Measurements from ENCODE around the gene CEACAM7. TPM values are rescaled to one million over a fixed set of nuclear protein-coding genes. Genes with fewer than 3 reads are reported as not detected.

CEACAM7 gene
- total RNA-seq, 1 experiment from 2014 or later = not detected

GRCh38 chr19:41638641-41639081, 49.4 kb downstream of the CEACAM7 start (continued):
- no peak for TF ChIP-seq ZBTB33 (IDR thresholded peaks at IDR 0.05; ENCODE audit: extremely low read depth, insufficient replicate concordance, low read length)
- no peak for TF ChIP-seq RAD21 (IDR thresholded peaks at IDR 0.05; ENCODE audit: low read depth)
- no peak for TF ChIP-seq JUND (IDR thresholded peaks at IDR 0.05)
- TF ChIP-seq POLR2AphosphoS5 (IDR thresholded peaks at IDR 0.05; ENCODE audit: low read depth, low read length) = no peak
- TF ChIP-seq CBX3 (IDR thresholded peaks at IDR 0.05; ENCODE audit: low read depth) = no peak
- no peak for TF ChIP-seq EZH2phosphoT487 (IDR thresholded peaks at IDR 0.05; ENCODE audit: borderline replicate concordance)
- TF ChIP-seq ELF1 (IDR thresholded peaks at IDR 0.05; ENCODE audit: borderline replicate concordance, low read depth) = no peak
- no peak for TF ChIP-seq ATF3 (IDR thresholded peaks at IDR 0.05)
- TF ChIP-seq POLR2A (IDR thresholded peaks at IDR 0.05; ENCODE audit: borderline replicate concordance, extremely low read depth, insufficient read depth, insufficient read length) = no peak

- peaks cover 46% of the 10 kb centered on the region for H3K27me3 ChIP-seq (ENCODE audit: insufficient read depth, low read length)
- H3K9me2 ChIP-seq (ENCODE audit: insufficient read depth) = no peaks in the 10 kb centered on the region
- no peak overlapping the region for H2AFZ ChIP-seq (ENCODE audit: low read depth, low read length, poor library complexity, severe bottlenecking)
- no peak overlapping the region for H3K4me3 ChIP-seq (replicated peaks in 1 of 2; ENCODE audit: low read depth in 1 of 2, low read length in 2 of 2)
- no peak overlapping the region for H3K9ac ChIP-seq (ENCODE audit: low read length)
- DNase-seq (ENCODE audit: low read depth, low spot score) (no peak), ATAC-seq (no peak)
- H3K36me3 ChIP-seq (ENCODE audit: control insufficient read depth in 1 of 2, insufficient read depth in 2 of 2, low read length in 2 of 2) = no peaks in the 10 kb centered on the region
- CTCF ChIA-PET = interaction anchor here (1.9 kb wide), 1 partner anchor 9 kb away, joined by 13 read pairs; no protein-coding TSS in a partner anchor
- RAD21 ChIA-PET (ENCODE audit: low non-redundant PET in 1 of 2, low total read pairs in 2 of 2, uncharacterized antibody in 2 of 2, unreplicated experiment in 2 of 2) = no interaction called here
- H3K79me2 ChIP-seq (ENCODE audit: insufficient read depth, low read length) = no peaks in the 10 kb centered on the region
- H3K27ac ChIP-seq (ENCODE audit: low read depth, low read length) = no peak overlapping the region
- no peaks in the 10 kb centered on the region for H4K20me1 ChIP-seq (ENCODE audit: insufficient read depth)
- intact Hi-C loops (cut with micrococcal nuclease) = no loop called here
- no peak for TF ChIP-seq POLR2A (IDR thresholded peaks at IDR 0.05; ENCODE audit: borderline replicate concordance, extremely low read depth, insufficient read depth, insufficient read length)
- TF ChIP-seq SRF (IDR thresholded peaks at IDR 0.05; ENCODE audit: low read depth) = no peak
- no peak for TF ChIP-seq MAX (IDR thresholded peaks at IDR 0.05)
- TF ChIP-seq ELF1 (IDR thresholded peaks at IDR 0.05; ENCODE audit: borderline replicate concordance, low read depth) = no peak
- no peak for TF ChIP-seq REST (IDR thresholded peaks at IDR 0.05; ENCODE audit: low read depth)
- no peak for TF ChIP-seq CBX3 (IDR thresholded peaks at IDR 0.05; ENCODE audit: low read depth)
- TF ChIP-seq TCF7L2 (IDR thresholded peaks at IDR 0.05; ENCODE audit: borderline replicate concordance, extremely low read depth, insufficient read depth, insufficient read length) = no peak
- TF ChIP-seq ZFX (IDR thresholded peaks at IDR 0.05) = no peak
- no peak for TF ChIP-seq SIN3A (IDR thresholded peaks at IDR 0.05; ENCODE audit: low read depth)
- TF ChIP-seq RAD21 (IDR thresholded peaks at IDR 0.05; ENCODE audit: low read depth) = no peak
- no peak for TF ChIP-seq FOSL1 (IDR thresholded peaks at IDR 0.05; ENCODE audit: low read depth)
- no peak for TF ChIP-seq ATF3 (IDR thresholded peaks at IDR 0.05)
- no peak for TF ChIP-seq ZNF274 (IDR thresholded peaks at IDR 0.05; ENCODE audit: low read depth, low read length)
- no peak for TF ChIP-seq YY1 (IDR thresholded peaks at IDR 0.05; ENCODE audit: extremely low read depth, insufficient replicate concordance, low read depth, low read length)
- no peak for TF ChIP-seq JUND (IDR thresholded peaks at IDR 0.05)
- TF ChIP-seq POLR2AphosphoS5 (IDR thresholded peaks at IDR 0.05; ENCODE audit: low read depth, low read length) = no peak
- no peak overlapping the region for H3K4me2 ChIP-seq (ENCODE audit: low read length)
- POLR2A ChIA-PET = no interaction called here
- H3K4me1 ChIP-seq (ENCODE audit: control insufficient read depth in 1 of 2, insufficient read depth in 2 of 2, low read length in 2 of 2) = no peaks in the 10 kb centered on the region
- H3K9me3 ChIP-seq (ENCODE audit: control insufficient read depth in 1 of 2, insufficient read depth in 1 of 2, low read depth in 1 of 2, low read length in 2 of 2) = no peaks in the 10 kb centered on the region
- BruUV-seq (replicated peaks) = no TSS peak
Measured at GRCh38 chr19:41637484-41637883, 50.6 kb downstream of the CEACAM7 start.
